ENCODE results near the gene DDI2.
"Not testable (repeated sequence)": the region's sequence is repeated elsewhere in the genome, so short reads cannot be mapped to it uniquely, and the experiment has no call there.

Gene DDI2

DNA sequence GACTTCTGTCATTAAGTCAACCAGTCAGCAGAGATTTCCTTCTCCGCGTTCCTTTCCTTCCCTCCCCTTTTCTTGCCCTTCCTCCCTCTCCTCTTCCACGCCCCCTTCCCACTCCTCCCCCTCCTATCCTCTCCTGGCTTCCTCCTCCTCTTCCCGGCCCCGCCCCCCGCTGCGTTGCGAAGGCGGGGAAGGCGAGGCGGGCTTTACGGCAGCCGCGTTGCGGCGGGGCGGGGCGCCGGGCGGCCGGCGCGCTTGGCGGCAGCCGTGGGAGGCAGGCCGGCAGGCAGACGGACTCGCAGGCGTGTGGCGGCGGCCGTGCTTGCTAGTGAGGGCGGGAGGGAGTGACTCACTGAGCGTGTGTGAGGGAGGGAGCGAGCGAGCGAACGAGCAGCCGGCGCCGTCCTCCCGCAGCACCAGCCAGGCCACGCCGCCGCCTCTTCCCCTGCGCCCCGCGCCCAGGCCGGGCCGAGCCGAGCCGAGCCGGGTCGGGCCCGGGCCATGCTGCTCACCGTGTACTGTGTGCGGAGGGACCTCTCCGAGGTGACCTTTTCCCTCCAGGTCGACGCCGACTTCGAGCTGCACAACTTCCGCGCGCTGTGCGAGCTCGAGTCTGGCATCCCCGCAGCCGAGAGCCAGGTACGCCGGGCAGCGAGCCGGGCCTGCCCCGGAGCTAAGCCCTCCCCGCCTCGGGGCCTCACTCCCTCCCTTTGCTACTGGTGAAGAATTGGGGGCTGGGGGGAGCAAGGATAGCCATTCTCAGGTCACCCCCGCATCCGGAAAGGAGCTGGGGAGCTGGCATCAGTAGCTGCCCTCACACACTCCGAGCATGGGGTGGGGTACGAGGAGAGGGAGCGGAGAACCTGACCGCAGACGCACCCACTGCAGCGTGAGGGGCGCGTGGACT, at the start of gene DDI2:
DDI2 (plus strand) TSS at position 286 of the 904 bp plus-strand sequence; CDS start at position 499, 213 bp downstream.
- in situ Hi-C loops (cut with MboI; ENCODE audit: low sequenced_read_pairs) = no loop called here

DNA sequence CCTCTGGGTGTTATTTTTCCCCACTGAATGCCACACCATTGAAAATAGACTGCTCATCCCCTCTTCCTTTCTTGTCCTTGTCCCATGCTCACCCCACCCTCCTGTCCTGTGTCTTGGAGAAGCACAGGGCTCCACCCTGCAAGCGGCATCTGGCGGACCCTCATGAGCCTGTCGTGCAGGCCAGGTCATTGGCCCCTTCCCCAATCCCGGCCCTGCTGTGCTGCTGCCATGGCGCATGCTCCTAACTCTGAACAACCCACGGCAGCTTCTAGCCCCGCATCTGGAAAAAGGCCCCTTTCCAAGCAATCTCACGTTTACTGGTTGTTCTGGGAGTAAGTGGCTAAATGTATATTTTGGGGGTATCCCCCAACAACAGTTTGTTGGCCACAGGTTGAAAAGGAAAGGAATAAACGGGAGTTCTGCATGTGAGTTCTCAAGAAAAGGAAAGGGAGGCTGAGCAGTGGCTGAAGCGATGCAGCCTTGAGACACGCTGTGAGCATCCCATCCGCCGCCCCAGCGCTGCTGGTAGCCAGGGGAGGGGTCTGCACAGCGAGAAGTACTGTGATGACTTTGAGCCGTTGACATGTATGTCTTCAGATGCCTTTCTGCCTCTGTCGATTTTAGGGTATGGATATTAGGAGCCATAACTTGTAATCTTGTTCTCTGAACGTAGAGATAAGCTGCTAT, 48.7 kb upstream of the DDI2 start:
- in situ Hi-C loops (cut with MboI; ENCODE audit: low sequenced_read_pairs) = no loop called here

DNA sequence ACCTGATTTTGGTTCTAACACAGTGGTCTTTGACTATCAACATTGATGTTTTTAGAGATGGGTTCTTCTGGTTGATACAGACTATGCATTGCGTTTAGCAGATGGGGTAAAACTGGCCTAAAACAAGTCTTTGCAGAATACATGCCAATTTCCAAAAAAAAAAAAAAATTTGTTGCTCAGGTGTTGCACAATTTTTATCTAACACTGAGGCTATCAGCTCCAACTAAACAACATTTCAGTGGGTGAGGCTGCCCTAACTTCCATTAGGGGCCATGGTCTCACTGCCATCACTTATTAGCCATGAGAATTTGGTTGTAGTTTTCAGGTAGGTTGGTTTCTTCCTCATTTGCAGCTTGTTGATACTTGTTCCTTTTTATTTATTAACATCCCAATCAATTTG, 46.4 kb upstream of the DDI2 start:
- in situ Hi-C loops (cut with MboI; ENCODE audit: low sequenced_read_pairs) = no loop called here

DNA sequence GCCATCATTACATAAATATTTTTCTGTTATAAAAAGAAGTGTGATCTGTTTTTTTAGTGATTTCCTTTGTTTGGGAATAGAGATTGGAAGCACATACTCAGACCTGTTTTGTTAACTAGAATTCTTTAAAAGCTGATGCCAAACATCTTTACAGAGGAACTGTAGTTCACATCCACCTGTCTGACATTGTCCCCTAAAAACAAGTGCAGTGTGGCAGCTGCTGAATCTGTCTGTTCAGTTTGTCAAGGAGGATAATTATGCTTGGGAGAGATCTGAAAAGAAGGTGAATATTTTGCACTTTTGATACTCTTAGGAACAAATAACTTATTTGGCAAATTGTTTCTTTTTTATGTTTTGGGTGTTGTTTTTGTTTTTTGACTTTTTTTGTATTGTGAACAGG, 46.0 kb upstream of the DDI2 start:
- in situ Hi-C loops (cut with MboI; ENCODE audit: low sequenced_read_pairs) = no loop called here

DNA sequence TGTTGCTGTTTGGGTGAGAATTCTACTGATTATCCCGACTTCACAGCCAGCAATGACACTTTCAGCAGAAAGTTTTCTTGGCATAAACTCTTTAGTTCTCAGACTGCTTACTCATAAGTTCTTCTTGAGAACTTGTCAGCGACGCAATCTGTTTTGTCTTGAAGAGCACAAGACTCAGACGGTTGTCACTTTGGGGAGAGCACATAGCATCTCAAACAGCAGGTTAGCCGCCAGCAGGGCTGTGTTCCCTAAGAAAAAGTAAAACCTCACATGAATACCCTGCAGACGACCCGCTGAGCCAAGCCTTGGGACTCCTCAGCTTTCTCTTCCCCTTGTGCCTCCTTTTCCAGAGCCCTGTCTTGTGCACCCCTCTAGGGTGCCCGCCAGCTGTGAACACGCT, 43.8 kb upstream of the DDI2 start:
- in situ Hi-C loops (cut with MboI; ENCODE audit: low sequenced_read_pairs) = no loop called here

DNA sequence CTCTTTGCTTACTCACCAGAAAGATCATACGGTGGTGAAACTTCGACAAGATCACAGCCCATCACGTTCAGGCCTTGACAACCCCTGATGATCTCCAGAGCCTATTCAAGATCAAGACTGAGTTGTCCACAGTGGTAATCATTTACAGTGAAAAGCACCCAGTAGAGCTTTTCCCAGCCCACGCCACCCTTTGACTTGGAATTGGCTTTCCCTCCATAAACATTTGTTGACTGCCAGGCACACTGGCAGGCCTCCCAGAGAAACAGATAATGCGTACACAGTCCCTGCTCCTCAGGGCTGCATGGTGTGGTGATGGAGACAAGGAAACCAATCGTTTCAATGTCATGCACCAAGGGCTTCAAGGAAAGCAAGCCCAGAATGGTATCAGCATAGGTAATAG, 42.5 kb upstream of the DDI2 start:
- in situ Hi-C loops (cut with MboI; ENCODE audit: low sequenced_read_pairs) = no loop called here

DNA sequence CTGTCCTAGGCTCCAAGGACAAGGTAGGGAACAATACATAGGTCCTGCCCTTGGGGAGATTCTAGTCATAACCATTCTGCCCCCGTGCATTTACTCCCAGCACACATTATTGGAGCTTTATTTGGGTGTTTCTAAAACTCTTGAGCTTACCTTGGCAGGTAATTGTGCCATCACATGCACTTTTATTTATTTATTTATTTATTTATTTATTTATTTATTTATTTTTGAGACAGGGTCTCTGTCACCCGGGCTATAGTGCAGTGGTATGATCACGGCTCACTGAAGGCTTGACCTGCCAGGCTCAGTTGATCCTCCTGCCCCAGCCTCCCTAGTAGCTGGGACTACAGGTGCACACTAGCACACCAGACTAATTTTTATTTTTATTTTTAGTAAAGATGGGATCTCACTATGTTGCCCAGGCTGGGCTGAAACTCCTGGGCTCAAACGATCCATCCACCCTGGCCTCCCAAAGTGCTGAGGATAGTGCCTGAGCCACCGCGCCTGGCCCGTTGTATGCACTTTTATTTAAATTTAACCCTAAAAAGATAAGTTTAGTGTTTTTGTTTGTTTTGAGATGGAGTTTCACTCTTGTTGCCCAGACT, 41.6 kb upstream of the DDI2 start:
- in situ Hi-C loops (cut with MboI; ENCODE audit: low sequenced_read_pairs) = no loop called here

DNA sequence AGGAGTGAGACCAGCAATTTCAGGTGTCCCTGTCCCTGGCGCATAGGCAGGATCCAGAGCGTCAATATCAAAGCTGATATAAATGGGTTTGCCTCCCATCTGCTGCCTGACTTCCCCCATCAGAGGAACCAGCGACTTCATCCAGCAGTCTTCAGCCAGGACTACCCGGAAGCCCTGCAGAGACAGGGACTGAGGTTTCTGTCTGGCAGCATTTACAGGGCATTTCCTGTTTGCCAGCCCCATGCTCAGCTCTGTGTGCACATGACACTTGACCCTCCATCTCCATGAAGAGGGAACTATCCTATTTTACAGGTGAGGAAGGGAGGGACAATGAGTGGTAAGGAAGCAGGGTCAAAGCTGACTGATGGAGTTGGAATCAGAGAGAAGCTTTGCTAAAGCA, 39.6 kb upstream of the DDI2 start:
- in situ Hi-C loops (cut with MboI; ENCODE audit: low sequenced_read_pairs) = no loop called here

DNA sequence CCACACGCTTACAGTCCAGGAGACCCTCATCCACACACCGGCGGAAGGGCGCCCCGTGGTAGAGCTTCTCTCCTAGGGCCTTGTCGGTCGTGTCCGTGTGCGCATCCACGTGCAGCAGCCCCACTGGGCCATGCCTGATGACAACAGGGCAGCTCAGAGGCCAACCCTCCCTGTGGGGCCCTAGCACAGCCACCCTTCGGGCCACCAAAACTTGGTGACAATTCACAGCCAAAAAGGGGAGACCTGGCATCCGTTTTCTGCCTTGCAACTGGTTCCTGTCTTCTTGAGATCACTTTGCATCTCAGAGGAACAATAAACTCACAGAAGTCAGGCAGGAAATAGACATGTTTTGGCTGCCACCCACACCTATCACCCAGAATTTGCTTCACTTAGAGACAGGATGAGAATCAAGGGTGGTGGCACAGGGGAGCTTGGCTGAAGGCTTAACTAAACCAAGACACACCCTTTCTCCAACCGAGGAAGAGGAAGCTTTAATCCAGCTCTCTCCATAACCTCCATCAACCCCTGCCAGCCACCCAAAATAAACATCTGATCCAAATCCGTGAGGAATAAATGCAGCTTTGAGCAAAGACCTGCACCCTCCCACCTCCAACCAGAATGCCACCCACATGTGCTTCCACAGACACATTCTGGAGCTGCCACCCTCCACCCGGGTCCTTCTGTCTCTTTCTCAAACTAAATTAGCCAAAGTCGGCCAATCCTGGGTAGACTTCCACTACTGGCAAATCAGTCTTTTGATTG, 38.2 kb upstream of the DDI2 start:
- in situ Hi-C loops (cut with MboI; ENCODE audit: low sequenced_read_pairs) = no loop called here

DNA sequence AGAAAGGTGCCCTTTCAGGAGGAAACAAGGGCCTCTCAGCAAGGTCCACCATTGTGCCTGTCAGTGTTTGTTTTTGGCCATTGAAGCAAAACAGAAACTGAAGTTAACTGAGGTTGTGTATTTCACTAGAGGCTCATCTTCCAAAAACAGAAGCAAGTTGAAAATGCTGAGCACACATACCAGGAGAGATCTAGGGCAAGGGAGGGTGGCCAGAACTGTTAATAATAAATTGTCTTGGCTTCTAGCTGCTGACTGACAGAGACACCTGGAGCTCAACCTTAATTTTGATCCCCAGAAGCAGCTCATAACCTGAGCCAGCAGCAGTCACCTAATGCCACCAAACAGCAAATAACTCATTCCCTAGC, 37.6 kb upstream of the DDI2 start:
- in situ Hi-C loops (cut with MboI; ENCODE audit: low sequenced_read_pairs) = no loop called here

DNA sequence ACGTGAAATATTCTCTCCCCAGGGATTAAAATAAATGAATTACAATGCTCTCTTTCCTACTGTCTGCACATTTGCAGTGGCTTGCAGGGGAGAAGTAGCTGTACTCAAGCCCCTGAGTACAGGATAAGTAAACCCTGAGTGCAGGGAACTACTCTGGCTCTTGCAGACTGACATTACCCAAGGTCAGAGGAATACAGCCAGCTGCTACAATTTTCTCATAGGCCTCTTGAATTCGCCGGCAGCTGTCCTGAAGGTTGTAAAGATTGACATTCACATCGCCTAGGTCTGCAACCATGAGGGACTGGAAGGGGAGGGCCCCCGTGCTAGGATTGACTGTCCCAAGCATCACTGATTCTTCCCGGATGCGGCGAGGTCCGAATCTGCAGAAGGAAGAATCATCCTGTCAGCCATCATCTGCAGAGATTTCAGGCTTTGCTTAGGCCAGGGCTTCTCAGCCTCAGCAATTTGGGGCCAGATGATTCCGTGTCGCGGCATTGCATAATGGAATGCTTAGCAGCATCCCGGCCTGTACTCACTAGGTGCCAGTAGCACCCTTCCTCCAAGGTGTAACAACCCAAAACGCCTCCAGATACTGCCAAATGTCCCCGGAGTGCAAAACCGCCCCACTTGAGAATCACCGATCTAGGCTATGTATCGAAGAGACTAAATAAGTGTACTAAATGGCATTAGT, 34.1 kb upstream of the DDI2 start:
- in situ Hi-C loops (cut with MboI; ENCODE audit: low sequenced_read_pairs) = no loop called here

DNA sequence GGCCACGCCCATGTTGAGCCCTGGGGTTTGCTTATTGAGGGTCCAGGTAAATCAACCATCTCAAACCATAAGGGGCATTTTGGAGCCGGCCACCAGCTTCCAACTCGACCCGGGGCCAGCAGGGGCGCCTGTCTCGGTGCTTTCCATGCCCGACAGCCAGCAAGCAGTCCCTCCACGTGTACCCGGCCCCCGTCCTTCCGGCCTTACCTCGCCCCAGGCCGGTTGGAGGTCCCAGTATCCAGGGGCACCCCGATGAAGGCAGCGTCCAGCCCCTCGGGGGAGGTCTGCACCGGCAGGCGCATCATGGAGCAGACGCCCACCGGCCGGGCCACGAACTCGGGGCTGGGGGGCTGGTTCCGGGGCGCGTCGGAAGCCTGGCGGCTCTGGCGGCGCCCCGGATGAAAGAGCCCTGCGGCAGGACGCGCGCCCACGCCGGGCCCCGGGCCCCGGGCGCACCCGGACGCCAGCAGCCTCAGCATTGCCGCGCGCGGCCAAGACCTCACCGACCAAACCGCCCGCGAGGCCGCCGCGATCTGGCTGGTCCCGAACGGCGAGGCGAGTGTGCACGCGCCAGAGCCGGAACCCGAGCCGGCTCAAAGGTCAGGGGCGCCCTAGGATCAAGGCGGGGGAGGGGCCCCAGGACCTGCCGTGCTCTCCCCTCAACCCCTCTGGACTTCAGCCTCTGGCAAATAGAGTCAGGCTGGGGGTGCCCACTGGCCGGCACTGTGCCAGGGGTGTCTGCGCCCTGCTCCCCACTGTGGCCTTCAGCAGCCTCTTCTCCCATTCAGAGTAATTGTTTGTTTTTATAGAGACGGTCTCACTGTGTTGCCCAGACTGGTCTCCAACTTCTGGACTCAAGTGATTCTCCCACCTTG, 32.5 kb upstream of the DDI2 start, which contains the start of gene AGMAT:
AGMAT (minus strand) TSS at position 563 of the 875 bp plus-strand sequence; CDS start at position 479, 84 bp downstream.
- in situ Hi-C loops (cut with MboI; ENCODE audit: low sequenced_read_pairs) = no loop called here

DNA sequence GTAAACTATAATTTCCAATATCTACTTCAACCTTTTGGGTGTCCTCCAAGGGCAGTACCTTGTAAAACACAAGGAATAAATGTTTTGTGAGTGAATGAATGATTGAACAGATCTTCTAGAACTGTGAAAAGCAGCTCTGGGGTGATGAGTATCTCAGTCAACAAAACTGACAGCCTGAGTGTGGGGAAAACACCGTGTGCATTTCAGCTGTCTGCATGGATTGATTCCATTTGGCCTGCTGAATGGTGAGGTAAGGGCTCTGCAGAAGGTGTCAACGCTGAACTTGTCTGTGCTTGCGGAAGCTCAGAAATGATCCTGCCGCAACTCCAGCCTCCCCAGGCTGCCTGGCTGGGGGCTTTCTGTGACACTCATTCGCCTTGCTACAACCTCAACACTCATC, 25.0 kb upstream of the DDI2 start:
- in situ Hi-C loops (cut with MboI; ENCODE audit: low sequenced_read_pairs) = no loop called here

DNA sequence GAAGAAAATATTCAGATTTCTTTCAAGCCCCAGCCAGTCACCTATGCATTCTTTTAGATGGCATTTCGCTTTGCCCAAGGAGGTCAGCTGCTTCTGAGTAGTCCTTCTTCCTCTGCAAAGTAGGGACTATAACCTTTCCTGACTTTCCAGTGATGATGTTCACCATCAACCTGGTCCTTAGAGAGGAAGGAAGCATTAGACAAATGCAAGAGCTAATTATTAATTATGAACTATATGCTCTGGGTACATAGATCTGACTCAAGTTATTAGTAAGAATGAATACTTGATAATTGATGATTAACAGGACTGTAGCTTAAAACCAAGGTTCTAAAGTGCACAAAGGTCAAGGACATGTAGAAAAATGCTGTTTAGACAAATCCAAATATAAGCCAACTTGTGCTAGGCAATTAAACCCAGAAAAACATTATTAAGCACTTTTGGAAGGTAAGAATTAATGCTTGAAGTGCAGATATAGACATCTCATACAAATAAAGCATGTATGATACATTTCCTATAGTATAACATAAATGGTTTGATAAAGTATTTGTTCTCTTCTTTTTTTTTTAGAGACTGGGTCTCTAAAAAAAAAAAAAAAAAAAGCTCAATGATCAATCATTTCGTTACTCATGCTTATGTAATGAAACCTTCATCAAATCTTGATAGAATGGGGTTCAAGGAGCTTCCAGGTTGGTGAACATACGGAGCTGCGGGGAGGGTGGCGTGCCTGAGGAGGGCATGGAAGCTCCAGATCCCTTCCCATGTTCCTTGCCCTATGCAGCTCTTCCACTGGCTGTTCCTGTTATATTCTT, 21.2 kb upstream of the DDI2 start:
- in situ Hi-C loops (cut with MboI; ENCODE audit: low sequenced_read_pairs) = no loop called here

DNA sequence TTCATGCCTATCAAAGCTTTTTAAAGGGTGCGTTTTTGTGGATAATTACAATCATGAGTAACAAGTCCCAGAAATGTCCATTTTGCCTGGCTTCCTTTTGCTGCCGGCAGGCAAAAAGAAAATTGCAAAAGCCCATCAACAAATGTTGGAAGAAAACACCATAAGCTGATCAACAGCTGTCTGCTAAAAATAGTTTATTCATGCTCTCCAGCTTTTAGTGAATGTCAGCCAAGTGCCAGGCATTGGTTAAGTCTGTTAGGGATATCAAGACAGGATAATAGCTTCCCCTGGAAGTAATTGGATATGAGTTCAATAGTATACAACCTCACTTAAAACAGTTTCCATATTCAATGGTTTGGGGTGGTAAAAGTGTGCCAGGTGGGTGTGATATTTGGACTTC, 18.8 kb upstream of the DDI2 start:
- in situ Hi-C loops (cut with MboI; ENCODE audit: low sequenced_read_pairs) = no loop called here

DNA sequence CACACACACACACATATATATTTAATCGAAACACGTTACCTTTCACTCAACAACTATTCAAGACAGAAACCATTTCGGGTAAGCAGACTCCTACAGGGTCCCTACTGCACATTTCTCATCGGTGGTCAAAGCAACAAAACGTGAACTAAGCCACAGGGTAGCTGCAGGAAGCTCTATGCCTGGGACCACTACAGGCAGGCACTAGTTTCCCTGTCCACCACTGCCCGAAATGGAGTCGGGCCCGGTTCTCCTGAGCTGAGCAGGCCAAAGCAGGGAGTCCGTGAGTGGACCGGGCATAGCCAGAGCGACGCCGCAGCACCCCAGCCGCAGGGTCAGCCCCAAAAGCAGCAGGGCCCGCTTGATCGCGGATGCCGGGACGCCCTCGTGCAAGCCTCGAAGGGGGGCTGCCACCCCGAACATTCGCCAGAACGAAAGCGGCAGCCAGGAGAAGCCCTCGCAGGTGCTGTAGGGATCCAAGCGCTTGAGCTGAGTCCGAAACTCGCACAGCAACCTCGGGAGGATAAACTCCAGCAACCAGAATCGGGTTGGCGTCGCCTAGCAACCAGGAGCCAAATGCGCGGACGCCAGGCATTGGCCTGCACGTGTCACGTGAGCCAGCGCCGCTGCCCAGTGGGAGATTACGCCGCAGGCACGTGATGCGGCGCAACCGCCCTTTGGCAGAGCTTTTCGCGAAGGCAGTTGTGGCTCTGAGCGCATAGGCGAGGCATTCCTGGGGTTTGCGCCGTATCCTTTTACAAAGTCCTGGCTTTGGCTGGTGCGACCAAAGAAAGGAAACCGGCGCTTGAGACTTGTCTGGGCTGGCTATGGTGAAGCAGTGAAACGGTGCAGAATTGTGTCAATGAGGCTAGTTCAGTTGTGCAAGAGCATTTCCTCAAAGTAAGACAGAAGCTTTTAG, 13.9 kb upstream of the DDI2 start:
- in situ Hi-C loops (cut with MboI; ENCODE audit: low sequenced_read_pairs) = no loop called here

DNA sequence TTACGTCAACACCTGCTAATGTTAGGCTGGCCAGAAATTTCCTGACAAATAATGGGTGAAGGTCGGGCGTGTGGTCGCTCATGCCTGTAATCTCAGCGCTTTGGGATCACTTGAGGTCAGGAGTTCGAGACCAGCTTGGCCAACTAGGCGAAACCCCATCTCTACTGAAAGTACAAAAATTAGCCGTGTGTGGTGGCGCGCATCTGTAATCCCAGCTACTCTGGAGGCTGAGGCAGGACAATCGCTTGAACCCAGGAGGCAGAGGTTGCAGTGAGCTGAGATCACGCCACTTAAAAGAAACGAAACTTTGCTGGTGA, 13.3 kb upstream of the DDI2 start:
- in situ Hi-C loops (cut with MboI; ENCODE audit: low sequenced_read_pairs) = not testable (repeated sequence)

DNA sequence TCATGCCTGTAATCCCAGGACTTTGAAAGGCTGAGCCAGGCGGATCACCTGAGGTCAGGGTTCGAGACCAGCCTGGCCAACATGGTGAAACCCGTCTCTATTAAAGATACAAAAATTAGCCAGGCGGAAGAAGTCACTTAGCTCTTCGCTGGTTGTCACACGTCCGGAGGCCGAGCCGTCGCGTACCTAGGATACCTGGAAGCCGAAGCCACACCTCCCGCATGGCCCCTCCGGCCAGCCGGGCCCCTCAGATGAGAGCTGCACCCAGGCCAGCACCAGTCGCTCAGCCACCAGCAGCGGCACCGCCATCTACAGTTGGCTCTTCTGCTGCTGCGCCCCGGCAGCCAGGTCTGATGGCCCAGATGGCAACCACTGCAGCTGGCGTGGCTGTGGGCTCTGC, 12.9 kb upstream of the DDI2 start:
- in situ Hi-C loops (cut with MboI; ENCODE audit: low sequenced_read_pairs) = not testable (repeated sequence)
